ENCODE measurements around the gene VPREB1.
"Not testable (repeated sequence)": the region's sequence is repeated elsewhere in the genome, so short reads cannot be mapped to it uniquely, and the experiment has no call there.

The VPREB1 gene

GRCh38 chr22:22214819-22215329 is 29.7 kb upstream of the VPREB1 start:
- no peak for DNase-seq (ENCODE audit: low read depth)

GRCh38 chr22:22215659-22216449 is 28.7 kb upstream of the VPREB1 start:
- DNase-seq (ENCODE audit: low read depth) = no peak

- DNase-seq (ENCODE audit: low read depth) = no peak
Observed at GRCh38 chr22:22216450-22216959, 28.1 kb upstream of the VPREB1 start.

GRCh38 chr22:22218302-22218701 is 26.3 kb upstream of the VPREB1 start:
- DNase-seq (ENCODE audit: low read depth) = no peak

- no peak for DNase-seq (ENCODE audit: low read depth)
Observed at GRCh38 chr22:22219140-22219996, 25.2 kb upstream of the VPREB1 start.

GRCh38 chr22:22221043-22221442 is 23.5 kb upstream of the VPREB1 start:
- DNase-seq (ENCODE audit: low read depth) = not testable (repeated sequence)

GRCh38 chr22:22226448-22227187 is 18.0 kb upstream of the VPREB1 start:
- DNase-seq (ENCODE audit: low read depth) = no peak

- no peak for DNase-seq (ENCODE audit: low read depth)
Observed at GRCh38 chr22:22228421-22228820, 16.2 kb upstream of the VPREB1 start.

- no peak for DNase-seq (ENCODE audit: low read depth)
Observed at GRCh38 chr22:22228921-22229320, 15.7 kb upstream of the VPREB1 start.

GRCh38 chr22:22229683-22230420 is 14.7 kb upstream of the VPREB1 start:
- no peak for DNase-seq (ENCODE audit: low read depth)

- no peak for DNase-seq (ENCODE audit: low read depth)
Observed at GRCh38 chr22:22230438-22230837, 14.1 kb upstream of the VPREB1 start.

- no peak for DNase-seq (ENCODE audit: low read depth)
Observed at GRCh38 chr22:22233081-22233480, 11.5 kb upstream of the VPREB1 start.

- DNase-seq (ENCODE audit: low read depth) = peak; percentile 25
Observed at GRCh38 chr22:22235558-22235957, 9.0 kb upstream of the VPREB1 start.

- no peak for DNase-seq (ENCODE audit: low read depth)
Observed at GRCh38 chr22:22237521-22237920, 7.1 kb upstream of the VPREB1 start.

GRCh38 chr22:22239311-22239939 is 5.2 kb upstream of the VPREB1 start:
- DNase-seq (ENCODE audit: low read depth) = no peak

- no peak for DNase-seq (ENCODE audit: low read depth)
Observed at GRCh38 chr22:22241554-22241898, 3.1 kb upstream of the VPREB1 start.

- no peak for DNase-seq (ENCODE audit: low read depth)
Observed at GRCh38 chr22:22242488-22242887, 2.1 kb upstream of the VPREB1 start.

- DNase-seq (ENCODE audit: low read depth) = no peak
Observed at GRCh38 chr22:22243033-22243680, 1.4 kb upstream of the VPREB1 start.

- DNase-seq (ENCODE audit: low read depth) = no peak
Observed at GRCh38 chr22:22245256-22245909, 797 bp downstream of the VPREB1 start.

Data from activated T-helper 1 cell treated with Interleukin-2 at 50 U/mL for 16 hours (primary cell).